ENCODE measurements around the gene GIT2. TPM values are rescaled to one million over a fixed set of nuclear protein-coding genes. Genes with fewer than 3 reads are reported as not detected.

The GIT2 gene
- total RNA-seq, 3 donors from 2014 or later: 41.3 to 53.1 (median 42.6) TPM

DNA sequence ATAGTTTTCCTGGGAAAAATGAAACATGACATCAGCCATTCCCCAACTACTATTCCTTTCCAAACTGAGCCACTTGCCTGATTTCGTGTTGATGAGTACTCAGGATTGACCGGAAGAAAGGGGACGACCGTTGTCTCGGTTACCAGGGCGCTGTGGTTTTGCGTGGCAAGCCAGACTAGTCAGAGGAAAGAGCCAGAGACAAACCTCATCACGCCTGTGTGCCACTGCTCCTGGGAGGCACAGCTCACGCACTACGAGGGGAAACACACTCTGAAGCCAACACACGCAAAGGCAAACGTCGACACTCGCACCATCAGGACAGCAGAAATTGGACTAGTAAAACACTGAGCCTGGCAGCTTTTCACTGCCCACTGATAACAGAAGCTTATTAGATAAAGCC lies 35.0 kb downstream of the GIT2 start:
- Histone ChIP-seq H3K4me1 (no peaks in the 10 kb centered on the region), H3K27ac (no peak overlapping the region), H3K36me3 (peaks cover 4% of the 10 kb centered on the region), H3K27me3 (no peaks in the 10 kb centered on the region), H3K4me3 (no peak overlapping the region), H3K9me3 (no peaks in the 10 kb centered on the region)
- TF ChIP-seq, protein P1, sequence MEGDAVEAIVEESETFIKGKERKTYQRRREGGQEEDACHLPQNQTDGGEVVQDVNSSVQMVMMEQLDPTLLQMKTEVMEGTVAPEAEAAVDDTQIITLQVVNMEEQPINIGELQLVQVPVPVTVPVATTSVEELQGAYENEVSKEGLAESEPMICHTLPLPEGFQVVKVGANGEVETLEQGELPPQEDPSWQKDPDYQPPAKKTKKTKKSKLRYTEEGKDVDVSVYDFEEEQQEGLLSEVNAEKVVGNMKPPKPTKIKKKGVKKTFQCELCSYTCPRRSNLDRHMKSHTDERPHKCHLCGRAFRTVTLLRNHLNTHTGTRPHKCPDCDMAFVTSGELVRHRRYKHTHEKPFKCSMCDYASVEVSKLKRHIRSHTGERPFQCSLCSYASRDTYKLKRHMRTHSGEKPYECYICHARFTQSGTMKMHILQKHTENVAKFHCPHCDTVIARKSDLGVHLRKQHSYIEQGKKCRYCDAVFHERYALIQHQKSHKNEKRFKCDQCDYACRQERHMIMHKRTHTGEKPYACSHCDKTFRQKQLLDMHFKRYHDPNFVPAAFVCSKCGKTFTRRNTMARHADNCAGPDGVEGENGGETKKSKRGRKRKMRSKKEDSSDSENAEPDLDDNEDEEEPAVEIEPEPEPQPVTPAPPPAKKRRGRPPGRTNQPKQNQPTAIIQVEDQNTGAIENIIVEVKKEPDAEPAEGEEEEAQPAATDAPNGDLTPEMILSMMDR (IDR thresholded peaks at IDR 0.05): no peak
- TF ChIP-seq POLR2AphosphoS5 (IDR thresholded peaks at IDR 0.05) (no peak), POLR2A (IDR thresholded peaks at IDR 0.05) (no peak)
- intact Hi-C loops (cut with DNase I; ENCODE audit: low total_unique reads): no loop called here
- no peak for DNase-seq (ENCODE audit: low spot score in 2 of 2)

- no peak overlapping the region for H3K4me3 ChIP-seq
- H3K27ac ChIP-seq: no peak overlapping the region
- H3K9me3 ChIP-seq: no peaks in the 10 kb centered on the region
- TF ChIP-seq, protein P1 (IDR thresholded peaks at IDR 0.05): no peak
- TF ChIP-seq POLR2A (IDR thresholded peaks at IDR 0.05) (no peak), POLR2AphosphoS5 (IDR thresholded peaks at IDR 0.05) (no peak)
- DNase-seq (ENCODE audit: low spot score in 2 of 2): no peak
- intact Hi-C loops (cut with DNase I; ENCODE audit: low total_unique reads): no loop called here
- H3K27me3 ChIP-seq: no peaks in the 10 kb centered on the region
- H3K4me1 ChIP-seq: no peaks in the 10 kb centered on the region
- H3K36me3 ChIP-seq: peaks cover 4% of the 10 kb centered on the region
Measured at GRCh38 chr12:109959411-109960093, 36.6 kb downstream of the GIT2 start.

- intact Hi-C loops (cut with DNase I; ENCODE audit: low total_unique reads): no loop called here
- no peak for DNase-seq (ENCODE audit: low spot score in 2 of 2)
- Histone ChIP-seq H3K27me3 (no peaks in the 10 kb centered on the region), H3K9me3 (no peaks in the 10 kb centered on the region), H3K4me1 (no peaks in the 10 kb centered on the region), H3K4me3 (no peak overlapping the region), H3K27ac (no peak overlapping the region), H3K36me3 (peaks cover 4% of the 10 kb centered on the region)
- TF ChIP-seq, protein P1 (IDR thresholded peaks at IDR 0.05): no peak
- TF ChIP-seq POLR2A (IDR thresholded peaks at IDR 0.05): no peak
- TF ChIP-seq POLR2AphosphoS5 (IDR thresholded peaks at IDR 0.05): no peak
Measured at GRCh38 chr12:109958374-109958773, 37.8 kb downstream of the GIT2 start.

DNA sequence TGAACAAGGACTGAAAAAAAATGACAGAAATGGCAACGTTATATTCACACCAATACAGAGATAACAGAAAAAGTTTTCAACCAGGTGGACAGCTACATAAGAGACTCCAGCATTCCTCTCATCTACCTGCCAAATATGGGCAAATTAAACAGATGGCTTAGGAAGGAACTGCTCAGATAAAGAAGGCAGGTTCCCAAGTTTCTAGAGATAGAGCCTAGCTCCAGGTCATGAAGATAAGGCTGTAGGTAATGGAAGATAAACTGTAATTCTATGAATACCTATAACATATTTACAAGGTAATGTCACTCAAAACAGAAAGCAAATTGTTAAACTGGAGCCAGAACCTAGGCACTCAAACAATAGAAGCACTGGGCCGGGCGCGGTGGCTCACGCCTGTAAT lies 42.5 kb downstream of the GIT2 start:
- Histone ChIP-seq H3K4me1 (no peaks in the 10 kb centered on the region), H3K27ac (no peak overlapping the region), H3K4me3 (no peak overlapping the region), H3K27me3 (no peaks in the 10 kb centered on the region), H3K9me3 (no peaks in the 10 kb centered on the region), H3K36me3 (peaks cover 4% of the 10 kb centered on the region)
- TF ChIP-seq, protein P1 (IDR thresholded peaks at IDR 0.05): no peak
- TF ChIP-seq POLR2AphosphoS5 (IDR thresholded peaks at IDR 0.05) (no peak), POLR2A (IDR thresholded peaks at IDR 0.05) (no peak)
- DNase-seq (ENCODE audit: low spot score in 2 of 2): no peak
- intact Hi-C loops (cut with DNase I; ENCODE audit: low total_unique reads): no loop called here

GRCh38 chr12:109952873-109953272 lies 43.3 kb downstream of the GIT2 start:
- Histone ChIP-seq H3K4me3 (no peak overlapping the region), H3K36me3 (peaks cover 4% of the 10 kb centered on the region), H3K4me1 (no peaks in the 10 kb centered on the region), H3K27ac (no peak overlapping the region), H3K27me3 (no peaks in the 10 kb centered on the region), H3K9me3 (no peaks in the 10 kb centered on the region)
- intact Hi-C loops (cut with DNase I; ENCODE audit: low total_unique reads): no loop called here
- DNase-seq (ENCODE audit: low spot score in 2 of 2): no peak
- TF ChIP-seq POLR2AphosphoS5 (IDR thresholded peaks at IDR 0.05) (no peak), POLR2A (IDR thresholded peaks at IDR 0.05) (no peak)
- TF ChIP-seq, protein P1 (IDR thresholded peaks at IDR 0.05): no peak

All from breast epithelium (tissue), 4 donors.